Left cardiac atrium (tissue), 4 donors: Measurements from ENCODE around the gene NRL. TPM values are rescaled to one million over a fixed set of nuclear protein-coding genes. Genes with fewer than 3 reads are reported as not detected.

Experiments
- ATAC-seq, 2 donors: fragments of 200-7000 bp; cut with Tn5 transposase; one replicate each; pipeline ENCODE4 v1.9.1; 2020; ENCODE audit warnings: mild to moderate bottlenecking in 2 of 2, moderate library complexity in 2 of 2
- DNase-seq: peaks from one replicate; pipeline ENCODE4 v3.0.0-alpha.2; 2020
- intact Hi-C, 2 donors: fragments of 100-400 bp; cut with DNase I; formaldehyde crosslinking; loops; one replicate each; pipeline versions ENCODE4 v1.14.1 to v1.15.1; 2022 to 2023
- total RNA-seq, 2 donors: library from RNA; stranded (reverse); fragmentation: NEBNext Ultra II Directional; extraction: Animal tissue kit (Norgen Biotek cat#: 25700); gene quantifications; one replicate each; pipeline ENCODE4 v1.2.1, GENCODE V29; 2021
- donor health status: DM: no; HTN: yes; CAD: no.
- donor health status: DM: no; HTN: yes; CAD: no; lungs with severe emphysema.
- donor health status: DM: yes; HTN: yes; CAD: no.
- donor health status: Dilated cardiomyopathy.

NRL gene
- total RNA-seq, 2 donors from 2014 or later = 1.6 to 1.8 TPM

GRCh38 chr14:24130717-24131548, 16.2 kb upstream of the NRL start:
- intact Hi-C loops = no loop called here
- ATAC-seq (peak; percentile 62 to 64), DNase-seq (peak; percentile 74)

- intact Hi-C loops = no loop called here
- ATAC-seq = no peak
- DNase-seq = no peak
Observed at GRCh38 chr14:24130380-24130716, 15.6 kb upstream of the NRL start, which contains the start of gene FITM1. TSS of gene FITM1 (plus strand) at chr14:24130659. CDS start at chr14:24131564, 905 bp downstream.

GRCh38 chr14:24129410-24129998, 14.8 kb upstream of the NRL start:
- no peak for DNase-seq
- intact Hi-C loops = no loop called here
- ATAC-seq = no peak

- DNase-seq = no peak
- intact Hi-C loops = no loop called here
- ATAC-seq = no peak
Observed at GRCh38 chr14:24127673-24128072, 12.9 kb upstream of the NRL start.

GRCh38 chr14:24126939-24127338, 12.2 kb upstream of the NRL start:
- intact Hi-C loops = no loop called here
- DNase-seq (no peak), ATAC-seq (no peak)

GRCh38 chr14:24123424-24124417, 9.0 kb upstream of the NRL start:
- intact Hi-C loops = no loop called here
- DNase-seq (no peak), ATAC-seq (no peak)

GRCh38 chr14:24122898-24123297, 8.1 kb upstream of the NRL start:
- intact Hi-C loops = no loop called here
- ATAC-seq = no peak
- no peak for DNase-seq

- intact Hi-C loops = no loop called here
- no peak for DNase-seq
- no peak for ATAC-seq
Observed at GRCh38 chr14:24122416-24122815, 7.7 kb upstream of the NRL start.

- intact Hi-C loops = no loop called here
- no peak for DNase-seq
- ATAC-seq = no peak
Observed at GRCh38 chr14:24121210-24121609, 6.5 kb upstream of the NRL start.

GRCh38 chr14:24119691-24120090, 4.9 kb upstream of the NRL start:
- no peak for ATAC-seq
- intact Hi-C loops = no loop called here
- DNase-seq = no peak

GRCh38 chr14:24117179-24117578, 2.4 kb upstream of the NRL start:
- intact Hi-C loops = no loop called here

GRCh38 chr14:24116128-24116814, 1.5 kb upstream of the NRL start:
- ATAC-seq = no peak
- DNase-seq = no peak
- intact Hi-C loops = no loop called here

More at GRCh38 chr14:24117179-24117578, 2.4 kb upstream of the NRL start:
- DNase-seq (no peak), ATAC-seq (no peak)

GRCh38 chr14:24115422-24116127, 826 bp upstream of the NRL start:
- DNase-seq (no peak), ATAC-seq (no peak)
- intact Hi-C loops = no loop called here

- intact Hi-C loops = loop anchor here in 1 of 2 donors (5.0 kb wide), 1 partner anchor 33 kb away; the partner anchor contains the start of genes PSME2 and RNF31
- peak; percentile 55 to 61 for ATAC-seq
- DNase-seq = peak; percentile 89
Observed at GRCh38 chr14:24113801-24114531, 783 bp downstream of the NRL start.

GRCh38 chr14:24113379-24113800, 1.4 kb downstream of the NRL start:
- ATAC-seq (peak in 1 of 2 donors; percentile 1), DNase-seq (no peak)
- intact Hi-C loops = loop anchor here in 1 of 2 donors (5.0 kb wide), 1 partner anchor 34 kb away; the partner anchor contains the start of genes PSME2 and RNF31

- intact Hi-C loops = loop anchor here in 1 of 2 donors (5.0 kb wide), 1 partner anchor 37 kb away; the partner anchor contains the start of genes PSME2 and RNF31
Observed at GRCh38 chr14:24110523-24110922, 4.2 kb downstream of the NRL start.

GRCh38 chr14:24110060-24110459, 4.7 kb downstream of the NRL start:
- DNase-seq (no peak), ATAC-seq (no peak)
- intact Hi-C loops = loop anchor here in 1 of 2 donors (5.0 kb wide), 1 partner anchor 37 kb away; the partner anchor contains the start of genes PSME2 and RNF31

More at GRCh38 chr14:24110523-24110922, 4.2 kb downstream of the NRL start:
- ATAC-seq (no peak), DNase-seq (no peak)
